Skeletal muscle tissue (tissue), 4 donors: ENCODE measurements around the gene SPON2. TPM values are rescaled to one million over a fixed set of nuclear protein-coding genes. Genes with fewer than 3 reads are reported as not detected.
A peak's percentile ranks its signal among the peaks of the same experiment; 100 is the strongest.

Source experiments
- H3K27ac ChIP-seq: one replicate; pipeline ENCODE4 v1.7.0; 2013; ENCODE audit warnings: mild to moderate bottlenecking, low read depth, low read length, inconsistent platforms
- H3K27me3 ChIP-seq, 3 donors: one replicate each; pipeline ENCODE4 v1.7.0; 2013; ENCODE audit warnings: low read length in 3 of 3; ENCODE audit not compliant: control insufficient read depth in 3 of 3, insufficient read depth in 3 of 3
- H3K36me3 ChIP-seq, 3 donors: one replicate each; pipeline ENCODE4 v1.7.0; 2013; ENCODE audit warnings: low read length in 3 of 3; ENCODE audit not compliant: control insufficient read depth in 3 of 3, insufficient read depth in 3 of 3
- H3K4me1 ChIP-seq, 3 donors: one replicate each; pipeline ENCODE4 v1.7.0; 2013; ENCODE audit warnings: low read length in 3 of 3, mild to moderate bottlenecking in 3 of 3; ENCODE audit not compliant: control insufficient read depth in 3 of 3, insufficient read depth in 3 of 3
- H3K4me3 ChIP-seq, 3 donors: one replicate each; pipeline ENCODE4 v1.7.0; 2013; ENCODE audit warnings: low read length in 3 of 3
- H3K9ac ChIP-seq, 3 donors: one replicate each; pipeline ENCODE4 v1.7.0; 2013; ENCODE audit warnings: low read length in 3 of 3, mild to moderate bottlenecking in 3 of 3, moderate library complexity in 2 of 3, low read depth in 1 of 3
- H3K9me3 ChIP-seq, 3 donors: one replicate each; pipeline ENCODE4 v1.7.0; 2013; ENCODE audit warnings: low read length in 3 of 3; ENCODE audit not compliant: control insufficient read depth in 3 of 3
- total RNA-seq: library from RNA; depleted of rRNA; stranded (reverse); fragments of >200 nt; gene quantifications from one replicate; pipeline ENCODE4 v1.2.3, GENCODE V29; 2014
- donor health status: Osteomylitis.

The SPON2 gene
- total RNA-seq, 1 donor from 2014 or later = 29.2 TPM

GRCh38 chr4:1175635-1176229, 3.3 kb upstream of the SPON2 start:
- no peak overlapping the region for H3K9ac ChIP-seq
- peaks cover 59 to 76% (median 70%) of the 10 kb centered on the region in 3 donors for H3K4me1 ChIP-seq
- H3K27ac ChIP-seq = no peak overlapping the region
- H3K4me3 ChIP-seq = no peak overlapping the region
- no peaks in the 10 kb centered on the region for H3K9me3 ChIP-seq
- H3K27me3 ChIP-seq = peaks cover 2 to 10% (median 7%) of the 10 kb centered on the region in 3 donors
- no peaks in the 10 kb centered on the region for H3K36me3 ChIP-seq

DNA sequence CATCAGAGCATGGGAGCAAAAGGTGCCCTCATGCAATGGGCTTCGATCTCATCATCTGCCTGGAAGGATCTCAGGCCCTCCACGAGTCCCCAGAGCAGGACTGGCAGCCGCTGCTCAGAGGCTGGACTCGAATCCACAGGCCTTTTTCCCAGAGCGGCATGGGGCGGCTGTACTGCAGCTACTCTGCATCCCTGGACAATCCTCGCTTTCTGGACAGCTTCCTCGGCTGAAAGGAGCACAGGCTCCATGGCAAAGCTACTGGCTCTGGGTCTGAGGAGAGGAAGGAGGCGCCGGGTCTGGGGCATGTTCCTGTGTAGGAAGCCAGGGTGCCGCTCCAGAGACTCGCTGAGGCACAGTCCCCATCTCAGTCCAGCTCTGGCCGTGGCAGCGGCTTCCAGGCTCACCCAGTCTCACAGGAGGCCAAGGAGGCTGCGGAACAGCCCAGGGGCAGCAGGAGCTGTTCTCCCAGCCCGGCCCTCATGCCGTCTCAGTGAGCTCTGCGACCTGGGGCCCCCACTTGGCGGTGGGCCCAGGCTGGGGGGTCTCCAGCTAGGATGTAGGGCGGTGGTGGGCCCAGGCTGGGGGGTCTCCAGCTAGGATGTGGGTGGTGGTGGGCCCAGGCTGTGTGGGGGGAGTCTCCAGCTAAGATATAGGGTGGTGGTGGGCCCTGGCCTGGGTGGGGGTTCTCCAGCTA, 2.7 kb upstream of the SPON2 start:
- H3K9ac ChIP-seq = peak overlapping the region in 2 of 3 donors; percentile 45 to 57
- peak overlapping the region; percentile 43 for H3K27ac ChIP-seq
- H3K4me3 ChIP-seq = no peak overlapping the region
- no peaks in the 10 kb centered on the region for H3K9me3 ChIP-seq
- H3K27me3 ChIP-seq = peaks cover 8 to 16% (median 13%) of the 10 kb centered on the region in 3 donors
- peaks cover 0 to 2% (median 0%) of the 10 kb centered on the region in 3 donors for H3K36me3 ChIP-seq
- peaks cover 63 to 81% (median 70%) of the 10 kb centered on the region in 3 donors for H3K4me1 ChIP-seq

GRCh38 chr4:1172971-1173757, 781 bp upstream of the SPON2 start:
- H3K9me3 ChIP-seq = no peaks in the 10 kb centered on the region
- peaks cover 54 to 81% (median 59%) of the 10 kb centered on the region in 3 donors for H3K4me1 ChIP-seq
- H3K36me3 ChIP-seq = peaks cover 0 to 7% (median 0%) of the 10 kb centered on the region in 3 donors
- H3K9ac ChIP-seq = peak overlapping the region; percentile 34 to 76 (median 43)
- peak overlapping the region; percentile 49 to 54 (median 51) for H3K4me3 ChIP-seq
- peak overlapping the region; percentile 72 for H3K27ac ChIP-seq
- peaks cover 13 to 16% (median 14%) of the 10 kb centered on the region in 3 donors for H3K27me3 ChIP-seq

DNA sequence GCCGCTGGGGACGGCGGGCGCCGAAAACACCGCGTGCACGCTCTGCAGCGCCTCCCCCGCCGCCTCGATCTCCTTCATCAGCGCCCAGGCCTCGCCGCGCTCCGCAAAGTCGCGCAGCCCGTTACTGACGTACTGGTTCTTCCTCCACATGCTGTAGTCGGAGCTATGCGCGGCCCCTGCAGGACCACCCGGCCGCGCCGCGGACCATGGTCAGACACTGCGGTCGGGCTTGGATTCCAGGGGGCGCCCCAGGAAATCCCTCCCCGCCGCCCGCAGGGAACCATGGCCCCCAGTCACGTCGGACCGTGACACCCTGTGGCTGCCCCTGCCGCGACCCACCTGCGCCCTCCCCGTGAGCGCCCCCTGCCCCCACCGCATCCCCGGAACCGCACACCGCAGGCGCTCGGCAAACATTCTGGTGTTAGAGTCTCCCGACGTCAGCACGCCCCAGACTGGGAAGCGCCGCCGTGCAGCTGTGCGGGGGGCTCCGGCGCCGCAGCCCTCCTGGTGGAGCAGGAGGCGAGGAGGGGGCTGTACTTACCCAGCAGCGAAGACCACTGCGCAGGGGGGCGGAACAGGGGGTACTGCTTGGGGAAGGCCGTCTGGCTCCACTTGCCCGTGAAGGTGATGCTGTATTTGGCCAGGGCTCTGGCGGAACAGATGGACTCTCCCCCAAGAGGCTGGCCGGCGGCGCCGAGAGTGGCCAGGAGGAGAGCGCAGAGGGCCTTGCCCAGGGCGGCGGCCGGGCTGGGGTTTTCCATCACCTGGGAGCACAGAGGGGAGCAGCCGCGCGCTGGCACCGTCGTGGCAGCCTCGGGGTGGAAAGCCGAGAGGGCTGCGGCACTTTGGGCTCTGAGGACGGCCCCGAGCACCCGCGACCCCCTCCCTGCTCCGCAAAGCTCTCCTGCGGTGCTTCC, 814 bp downstream of the SPON2 start:
- H3K27ac ChIP-seq = no peak overlapping the region
- H3K4me1 ChIP-seq = peaks cover 49 to 79% (median 58%) of the 10 kb centered on the region in 3 donors
- peak overlapping the region in 2 of 3 donors; percentile 45 to 71 for H3K9ac ChIP-seq

DNA sequence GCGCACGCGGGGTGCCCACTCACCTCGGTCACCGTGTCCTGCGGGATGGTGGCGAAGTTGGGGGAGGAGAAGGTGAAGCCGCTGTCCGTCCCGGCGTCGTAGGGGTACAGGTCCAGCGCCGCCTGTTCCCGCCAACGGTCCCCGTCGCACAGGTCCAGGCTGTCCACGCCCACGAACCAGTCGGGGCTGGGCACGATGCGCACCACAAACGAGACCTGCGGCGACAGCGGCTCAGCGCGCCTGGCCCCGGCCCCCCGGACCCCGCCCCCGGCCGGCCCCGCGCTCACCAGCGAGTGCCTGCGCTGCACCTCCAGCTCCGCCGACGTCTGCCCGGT, 1.4 kb downstream of the SPON2 start:
- H3K9ac ChIP-seq = no peak overlapping the region
- no peak overlapping the region for H3K4me3 ChIP-seq
- peaks cover 13 to 16% (median 14%) of the 10 kb centered on the region in 3 donors for H3K27me3 ChIP-seq
- H3K4me1 ChIP-seq = peaks cover 48 to 73% (median 59%) of the 10 kb centered on the region in 3 donors
- H3K36me3 ChIP-seq = peaks cover 0 to 7% (median 0%) of the 10 kb centered on the region in 3 donors
- no peaks in the 10 kb centered on the region for H3K9me3 ChIP-seq
- H3K27ac ChIP-seq = no peak overlapping the region

More for the DNA sequence above, 814 bp downstream of the SPON2 start:
- Histone ChIP-seq H3K36me3 (peaks cover 0 to 7% (median 0%) of the 10 kb centered on the region in 3 donors), H3K9me3 (no peaks in the 10 kb centered on the region), H3K27me3 (peaks cover 13 to 16% (median 14%) of the 10 kb centered on the region in 3 donors), H3K4me3 (peak overlapping the region; percentile 30 to 56 (median 51))

- H3K27ac ChIP-seq = no peak overlapping the region
- peaks cover 13 to 16% (median 14%) of the 10 kb centered on the region in 3 donors for H3K27me3 ChIP-seq
- peaks cover 0 to 7% (median 0%) of the 10 kb centered on the region in 3 donors for H3K36me3 ChIP-seq
- no peaks in the 10 kb centered on the region for H3K9me3 ChIP-seq
- H3K4me1 ChIP-seq = peaks cover 45 to 67% (median 55%) of the 10 kb centered on the region in 3 donors
- no peak overlapping the region for H3K4me3 ChIP-seq
- no peak overlapping the region for H3K9ac ChIP-seq
Observed at GRCh38 chr4:1170156-1170975, 2.0 kb downstream of the SPON2 start.

GRCh38 chr4:1169691-1170096, 2.7 kb downstream of the SPON2 start:
- Histone ChIP-seq H3K9ac (no peak overlapping the region), H3K4me3 (no peak overlapping the region), H3K27me3 (peaks cover 13 to 16% (median 14%) of the 10 kb centered on the region in 3 donors), H3K36me3 (peaks cover 0 to 7% (median 0%) of the 10 kb centered on the region in 3 donors), H3K9me3 (no peaks in the 10 kb centered on the region), H3K4me1 (peaks cover 40 to 60% (median 49%) of the 10 kb centered on the region in 3 donors), H3K27ac (no peak overlapping the region)

GRCh38 chr4:1169171-1169671, 3.2 kb downstream of the SPON2 start:
- Histone ChIP-seq H3K4me3 (no peak overlapping the region), H3K4me1 (peaks cover 38 to 59% (median 45%) of the 10 kb centered on the region in 3 donors), H3K9ac (peak overlapping the region in 1 of 3 donors; percentile 25), H3K36me3 (peaks cover 0 to 7% (median 0%) of the 10 kb centered on the region in 3 donors), H3K27me3 (peaks cover 13 to 16% (median 14%) of the 10 kb centered on the region in 3 donors), H3K27ac (no peak overlapping the region), H3K9me3 (no peaks in the 10 kb centered on the region)
